GM21528 (cell line): ENCODE data around the gene ARHGEF18.
"Not testable (repeated sequence)": the region's sequence is repeated elsewhere in the genome, so short reads cannot be mapped to it uniquely, and the experiment has no call there.

ENCODE experiments used
- ATAC-seq: cut with Tn5 transposase; IDR thresholded peaks from one replicate; pipeline ENCODE4 v1.9.1; 2021; ENCODE audit warnings: mild to moderate bottlenecking, moderate library complexity; ENCODE audit not compliant: unreplicated experiment, low FRiP score

The ARHGEF18 gene

DNA sequence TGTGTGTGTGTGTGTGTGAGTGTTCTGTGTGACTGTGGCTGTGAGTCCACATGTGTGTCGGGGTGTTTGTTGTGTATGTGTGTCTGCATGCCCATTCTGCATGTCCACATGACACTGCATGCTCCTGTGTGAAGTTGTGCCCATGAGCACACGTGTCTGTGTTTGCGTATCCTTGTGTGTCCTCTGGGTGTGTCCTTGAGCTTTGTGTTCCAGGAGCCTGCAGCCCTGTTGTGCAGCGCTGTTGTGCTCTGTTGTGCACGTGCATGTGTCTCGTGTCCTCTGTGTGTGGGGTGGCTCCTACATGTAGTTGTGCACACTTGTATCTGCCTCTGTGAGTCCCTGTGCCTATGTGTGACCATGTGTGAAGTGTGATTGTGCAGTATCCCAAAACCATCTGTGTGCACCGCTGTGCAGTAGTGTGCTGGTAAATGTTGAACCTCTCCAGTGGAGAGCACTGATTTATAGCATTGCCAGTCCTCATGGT lies 2.2 kb upstream of the ARHGEF18 start:
- ATAC-seq = no peak

DNA sequence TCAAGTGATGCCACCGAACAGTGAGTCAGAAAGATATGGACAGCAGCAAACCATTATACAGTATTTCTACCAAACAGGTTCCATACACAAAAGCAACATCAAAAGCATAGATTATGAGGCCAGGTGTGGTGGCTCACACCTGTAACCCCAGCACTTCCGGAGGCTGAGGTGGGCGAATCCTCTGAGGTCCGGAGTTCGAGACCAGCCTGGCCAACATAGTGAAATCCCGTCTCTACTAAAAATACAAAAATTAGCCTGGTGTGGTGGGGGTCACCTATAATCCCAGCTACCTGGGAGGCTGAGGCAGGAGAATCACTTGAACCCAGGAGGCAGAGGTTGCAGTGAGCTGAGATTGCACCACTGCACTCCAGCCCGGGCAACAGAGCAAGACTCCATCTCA lies 1.7 kb upstream of the ARHGEF18 start:
- not testable (repeated sequence) for ATAC-seq

DNA sequence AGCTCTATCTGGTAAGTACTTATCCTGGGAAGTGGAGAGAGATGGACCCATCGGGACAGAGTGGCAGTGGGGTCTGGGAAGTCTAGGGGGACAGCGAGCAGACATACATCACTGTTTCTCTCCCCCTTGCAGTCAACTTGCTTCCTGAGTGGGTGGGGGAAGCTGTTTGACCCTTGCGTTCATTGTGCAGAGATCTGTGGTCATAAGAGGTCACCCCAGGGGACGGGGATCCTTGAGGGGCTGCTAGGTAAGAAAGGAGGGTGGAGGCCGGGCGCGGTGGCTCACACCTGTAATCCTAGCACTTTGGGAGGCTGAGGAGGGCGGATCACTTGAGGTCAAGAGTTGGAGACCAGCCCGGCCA lies 474 bp downstream of the ARHGEF18 start:
- ATAC-seq = no peak

DNA sequence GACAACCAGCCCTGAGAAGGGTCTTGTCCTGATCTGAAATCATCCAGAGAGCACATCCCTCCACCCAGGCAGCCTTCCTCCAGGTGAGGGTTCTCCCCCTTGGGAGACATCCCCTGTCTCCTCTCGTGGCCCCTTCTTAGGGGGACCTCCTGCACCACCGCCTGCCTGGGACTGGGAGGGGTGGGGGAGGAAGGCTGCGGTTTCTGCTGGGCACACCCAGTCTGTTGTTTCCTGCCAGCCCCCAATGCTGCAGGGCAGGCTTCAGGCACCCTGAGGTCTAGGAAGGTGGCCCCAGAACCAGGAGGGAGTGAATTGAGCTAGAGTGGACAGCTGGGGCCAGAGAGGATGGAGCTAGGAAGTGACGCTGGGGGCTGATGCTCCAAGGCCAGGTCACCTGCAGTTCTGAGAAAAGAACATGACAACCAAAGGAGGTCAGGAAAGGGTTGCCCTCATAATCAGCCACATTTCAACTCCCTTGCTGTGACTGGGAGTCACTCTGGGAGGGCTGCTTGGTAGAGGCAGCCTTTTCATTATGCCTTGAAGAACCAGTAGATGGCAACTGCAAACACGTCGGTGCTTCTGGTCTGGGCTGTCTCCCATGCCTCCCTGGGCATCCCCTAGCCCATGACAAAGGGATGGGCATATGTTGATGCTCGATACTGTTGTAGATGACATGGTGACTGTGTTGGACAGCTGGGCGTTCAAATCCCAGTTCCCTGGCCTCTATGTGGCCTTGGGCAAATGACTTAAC lies 1.4 kb downstream of the ARHGEF18 start:
- no peak for ATAC-seq

DNA sequence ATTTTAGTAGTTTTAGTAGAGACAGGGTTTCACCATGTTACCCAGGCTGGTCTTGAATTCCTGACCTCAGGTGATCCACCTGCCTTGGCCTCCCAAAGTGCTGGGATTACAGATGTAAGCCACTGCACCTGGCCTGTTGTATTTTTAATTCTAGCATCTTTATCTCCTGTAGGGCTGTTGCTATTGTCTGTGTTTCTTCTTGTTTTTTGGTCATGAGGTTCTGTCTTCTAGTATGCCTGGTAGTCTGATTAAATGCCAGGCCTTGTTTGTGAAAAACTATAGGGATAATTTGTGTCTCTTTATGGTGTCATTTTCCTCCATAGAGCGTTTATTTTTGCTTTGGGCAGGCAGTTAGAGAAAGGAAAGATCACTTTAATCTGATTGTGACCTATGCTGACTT lies 3.1 kb downstream of the ARHGEF18 start:
- no peak for ATAC-seq

DNA sequence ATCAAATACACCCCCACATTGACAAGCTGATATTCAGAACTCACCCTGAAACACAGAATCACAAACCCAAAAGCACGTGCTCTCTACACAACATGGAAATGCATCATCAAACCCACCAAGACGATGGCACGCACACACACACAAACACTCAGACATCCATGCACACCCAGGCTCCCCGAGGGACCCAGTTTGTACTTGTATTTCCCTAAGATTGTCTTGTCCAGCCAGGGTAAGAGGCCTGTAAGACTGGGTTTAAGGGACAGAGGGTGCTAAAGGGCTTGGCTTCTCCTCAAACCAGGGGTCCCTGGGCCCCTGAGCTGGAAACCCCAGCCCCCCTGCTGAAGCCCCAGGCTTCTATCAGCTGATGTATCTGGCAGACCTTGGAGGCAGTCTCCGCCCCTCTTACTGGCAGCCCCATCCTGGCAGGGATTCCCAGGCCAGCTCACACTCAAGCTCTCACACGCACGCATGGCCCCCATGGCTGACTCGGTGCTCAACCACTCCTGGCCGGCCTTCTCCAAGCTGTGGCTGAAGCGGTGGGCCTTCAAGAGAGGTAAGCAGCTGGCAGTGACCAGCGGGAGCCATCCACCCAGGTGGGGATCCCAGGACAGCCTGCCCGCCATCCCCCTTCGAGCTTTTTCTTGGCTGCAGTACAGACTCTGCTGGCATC lies 6.5 kb downstream of the ARHGEF18 start:
- no peak for ATAC-seq

DNA sequence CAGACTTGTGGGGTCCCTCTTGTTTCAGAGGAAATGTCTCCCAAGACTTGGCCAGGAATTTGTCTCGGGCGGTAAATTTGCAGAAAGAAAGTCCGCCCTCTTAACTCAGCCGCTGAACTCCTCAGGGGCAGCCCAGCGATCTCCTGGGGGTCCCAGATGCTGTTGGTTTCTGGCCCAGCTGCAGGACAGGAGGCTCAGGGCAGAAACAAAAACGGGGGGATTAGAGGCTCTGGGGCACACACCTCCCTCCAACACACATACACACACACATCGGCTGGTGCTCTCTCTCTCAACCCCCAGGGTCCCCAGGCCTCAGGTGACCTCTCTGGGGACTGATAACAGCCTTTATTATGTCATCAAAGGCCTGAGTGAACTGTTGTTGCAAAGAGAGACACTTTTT lies 7.1 kb downstream of the ARHGEF18 start:
- no peak for ATAC-seq

DNA sequence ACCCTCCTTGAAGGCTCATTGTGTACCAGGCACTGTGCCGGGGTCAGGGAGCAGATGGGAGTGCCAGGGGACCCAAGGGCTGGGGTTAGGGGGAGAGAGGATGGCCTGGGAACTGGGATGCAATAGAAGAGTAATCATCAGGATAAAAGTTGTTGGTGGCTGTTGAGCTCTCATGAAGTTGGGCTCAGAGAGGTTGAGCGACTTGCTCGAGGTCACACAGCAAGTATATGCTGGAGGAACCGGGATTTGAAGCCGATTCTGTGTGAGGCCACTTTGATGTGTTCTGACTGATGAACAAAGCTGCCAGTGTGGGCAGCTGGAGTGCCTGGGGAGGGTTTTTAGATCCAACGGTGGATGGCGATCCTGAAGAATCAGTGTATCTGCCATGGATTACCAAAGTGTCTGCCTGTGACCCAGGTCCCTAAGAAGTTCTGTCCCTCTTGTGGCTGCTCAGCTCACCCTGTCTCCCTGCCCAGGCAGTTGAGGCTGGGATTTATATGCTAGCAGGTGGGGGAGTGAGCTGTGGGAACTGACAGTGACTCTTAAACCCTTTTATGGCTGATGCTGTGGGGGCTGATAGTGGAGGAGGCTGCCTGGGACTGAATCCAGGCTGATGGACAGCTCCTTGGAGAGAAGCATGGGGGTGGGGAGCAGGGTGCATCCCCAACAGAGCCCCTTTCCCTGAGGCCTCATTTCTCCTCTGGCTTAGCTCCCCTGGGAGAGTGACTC lies 8.3 kb downstream of the ARHGEF18 start:
- no peak for ATAC-seq

DNA sequence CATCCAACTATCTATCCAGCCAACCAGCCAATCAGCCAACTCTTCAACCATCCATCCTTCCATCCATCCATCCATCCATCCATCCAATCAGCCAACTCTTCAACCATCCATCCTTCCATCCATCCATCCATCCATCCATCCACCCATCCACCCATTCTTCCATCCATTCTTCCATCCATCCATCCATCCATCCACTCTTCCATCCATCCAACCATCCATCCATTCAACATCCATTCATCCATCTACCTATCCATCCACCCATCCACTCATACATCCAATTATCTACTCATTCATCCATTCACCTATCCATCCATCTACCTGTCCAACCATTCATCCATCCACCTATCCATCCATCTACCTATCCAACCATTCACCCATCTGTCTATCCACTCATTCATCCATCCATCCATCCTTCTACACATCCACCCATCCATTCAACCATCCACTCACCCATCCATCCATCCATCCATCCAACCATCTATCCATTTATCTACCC lies 9.4 kb downstream of the ARHGEF18 start:
- no peak for ATAC-seq

DNA sequence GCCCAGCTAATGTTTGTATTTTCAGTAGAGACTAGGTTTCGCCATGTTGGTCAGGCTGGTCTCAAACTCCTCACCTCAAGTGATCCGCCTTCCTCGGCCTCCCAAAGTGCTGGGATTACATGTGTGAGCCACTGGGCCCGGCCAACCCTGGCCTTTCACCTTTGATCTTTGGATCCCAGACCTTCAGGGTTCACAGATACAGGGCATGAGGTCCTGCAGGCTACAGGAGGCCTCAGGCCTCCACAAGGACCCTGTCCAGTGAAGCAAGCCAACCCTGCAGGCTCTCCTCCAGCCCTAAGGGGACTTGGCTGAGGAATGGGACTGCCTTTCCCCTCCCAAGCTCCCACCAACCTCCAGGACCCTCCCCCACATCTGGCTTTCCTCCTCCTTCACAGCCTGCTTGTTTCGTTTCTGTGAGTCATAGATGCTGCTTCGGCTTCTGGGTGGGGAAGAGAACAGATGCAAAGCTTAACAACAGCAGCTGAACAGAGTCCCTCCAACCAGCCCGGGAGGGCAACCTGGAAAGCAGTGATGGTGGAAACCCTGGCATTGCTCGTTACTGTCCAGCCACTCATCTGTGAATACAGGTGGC lies 11.8 kb downstream of the ARHGEF18 start:
- no peak for ATAC-seq

DNA sequence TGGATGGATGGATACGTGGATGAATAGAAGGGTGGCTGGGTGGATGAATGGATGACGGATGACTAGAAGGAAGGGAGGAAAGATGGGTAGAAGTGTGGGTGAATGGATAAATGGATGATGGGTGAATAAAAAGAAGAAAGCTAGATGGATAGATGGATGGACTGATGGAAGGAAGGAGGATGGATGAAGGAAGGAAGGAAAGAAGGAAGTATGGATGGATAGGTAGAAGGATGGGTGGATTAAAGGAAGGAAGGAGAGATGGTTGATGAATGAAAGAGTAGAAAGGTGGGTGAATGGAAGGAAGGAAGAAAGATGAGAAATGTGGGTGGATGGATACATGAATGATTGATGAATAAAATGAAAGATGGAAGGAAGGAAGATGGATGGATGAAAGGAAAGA lies 14.5 kb downstream of the ARHGEF18 start:
- no peak for ATAC-seq

DNA sequence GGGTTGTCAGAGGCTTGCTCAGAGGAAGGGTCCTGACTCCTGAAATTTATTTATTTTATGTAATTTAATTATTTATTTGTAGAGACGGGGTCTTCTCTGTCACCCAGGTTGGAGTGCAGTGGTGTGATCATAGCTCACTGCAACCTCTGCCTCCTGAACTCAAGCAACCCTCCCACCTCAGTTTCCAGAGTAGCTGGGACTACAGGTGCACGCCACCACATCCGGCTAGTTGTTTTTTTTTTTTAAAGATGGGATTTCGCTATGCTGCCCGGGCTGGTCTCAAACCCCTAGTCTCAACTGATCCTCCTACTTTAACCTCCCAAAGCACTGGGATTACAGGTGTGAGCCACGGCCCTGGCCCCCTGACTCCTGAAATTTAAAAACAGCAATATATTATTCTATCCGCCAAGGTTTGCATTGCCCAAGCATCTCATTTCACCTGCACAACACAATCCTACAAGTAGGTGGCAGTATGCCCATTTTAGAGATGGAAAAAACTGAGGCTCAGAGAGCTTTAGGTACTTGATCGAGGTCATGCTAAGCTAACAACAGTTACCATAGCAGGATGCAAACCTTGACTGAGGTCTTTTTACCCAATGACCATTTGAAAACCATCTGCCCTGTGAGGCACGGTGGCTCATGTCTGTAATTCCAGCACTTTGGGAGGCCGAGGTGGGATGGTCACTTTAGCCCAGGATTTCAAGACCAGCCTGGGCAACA lies 18.1 kb downstream of the ARHGEF18 start:
- no peak for ATAC-seq

DNA sequence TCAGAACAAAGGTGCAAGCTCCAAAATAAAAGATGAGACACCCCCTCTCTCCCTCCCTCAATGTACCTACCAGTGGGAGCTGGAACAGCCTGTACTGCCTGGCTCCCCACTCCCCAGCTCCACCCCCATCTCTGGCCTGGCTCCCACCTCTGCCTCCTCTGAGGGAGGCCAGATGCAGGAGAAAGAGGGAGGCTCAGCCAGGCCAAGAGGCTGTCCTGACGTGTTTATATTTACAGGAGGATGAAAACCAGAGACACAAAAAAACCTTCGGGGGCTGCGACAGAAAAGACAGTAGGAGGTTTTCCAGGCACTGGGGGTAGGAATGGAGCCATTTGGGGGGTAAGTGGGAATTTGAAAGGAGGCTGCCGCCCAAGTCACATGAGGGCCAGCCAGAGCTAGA lies 19.7 kb downstream of the ARHGEF18 start:
- ATAC-seq = no peak

DNA sequence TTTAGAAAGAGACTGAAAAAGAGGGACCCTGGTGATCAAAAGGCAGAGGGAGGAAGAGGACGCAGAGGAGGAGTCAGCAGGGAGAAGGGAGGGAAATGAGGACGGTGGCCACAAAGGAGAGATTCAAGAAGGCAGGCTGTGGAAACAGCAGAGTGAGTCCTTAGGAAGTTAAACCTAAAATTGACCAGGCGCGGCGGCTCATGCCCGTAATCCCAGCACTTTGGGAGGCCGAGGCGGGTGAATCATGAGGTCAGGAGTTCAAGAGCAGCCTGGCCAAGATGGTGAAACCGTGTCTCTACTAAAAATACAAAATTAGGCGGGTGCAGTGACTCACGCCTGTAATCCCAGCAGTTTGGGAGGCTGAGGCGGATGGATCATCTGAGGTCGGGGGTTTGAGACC lies 20.1 kb downstream of the ARHGEF18 start:
- ATAC-seq = not testable (repeated sequence)

DNA sequence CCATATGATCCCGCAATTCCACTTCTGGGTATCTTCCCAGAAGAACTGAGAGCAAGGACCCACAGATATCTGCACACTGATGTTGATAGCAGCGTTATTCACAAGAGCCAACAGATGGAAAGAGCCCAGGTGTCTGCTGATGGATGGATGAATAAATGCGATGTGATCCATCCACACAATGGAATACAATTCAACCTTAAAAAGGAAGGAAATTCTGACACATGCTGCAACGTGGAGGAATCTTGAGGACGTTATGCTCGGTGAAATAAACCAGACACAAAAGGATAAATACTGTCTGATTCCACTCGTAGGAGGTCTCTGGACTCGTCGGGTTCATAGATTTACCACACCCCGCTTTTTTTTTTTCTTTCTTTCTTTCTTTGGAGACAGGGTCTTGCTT lies 21.8 kb downstream of the ARHGEF18 start:
- no peak for ATAC-seq

DNA sequence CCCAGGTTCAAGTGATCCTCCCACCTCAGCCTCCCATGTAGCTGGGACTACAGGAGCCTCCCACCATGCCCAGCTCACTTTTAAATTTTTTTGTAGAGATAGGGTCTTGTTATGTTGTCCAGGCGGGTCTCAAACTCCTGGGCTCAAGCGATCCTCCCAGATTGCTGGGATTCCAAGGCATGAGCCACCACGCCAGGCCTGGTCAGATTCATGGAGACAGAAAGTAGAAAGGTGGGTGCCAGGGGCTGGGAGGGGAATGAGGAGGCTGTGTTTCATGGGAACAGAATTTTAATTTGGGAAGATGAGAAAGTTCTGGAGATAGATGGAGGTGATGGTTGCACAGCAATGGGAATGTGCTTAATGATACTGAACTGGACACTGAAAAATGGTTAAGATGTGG lies 22.3 kb downstream of the ARHGEF18 start:
- ATAC-seq = no peak

DNA sequence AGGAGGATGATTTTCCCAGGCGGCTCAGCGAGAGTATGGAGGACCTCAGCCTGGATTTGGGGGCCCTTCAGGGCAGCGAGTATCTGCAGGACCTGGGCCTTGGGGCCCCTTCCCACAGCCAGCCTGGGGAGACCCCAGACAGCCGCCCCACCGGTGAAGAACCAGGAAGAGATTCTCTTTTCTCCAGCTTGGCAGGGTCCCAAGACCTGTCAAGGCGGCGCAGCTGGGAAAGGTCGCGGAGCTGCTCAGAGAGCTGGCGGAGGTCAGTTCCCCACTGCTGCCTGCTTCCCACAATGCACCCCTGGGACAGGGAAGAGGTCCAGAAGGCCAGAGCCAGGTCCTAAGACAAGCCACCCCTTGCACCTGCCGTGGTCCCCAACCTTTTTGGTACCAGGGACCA lies 24.1 kb downstream of the ARHGEF18 start:
- ATAC-seq = no peak

DNA sequence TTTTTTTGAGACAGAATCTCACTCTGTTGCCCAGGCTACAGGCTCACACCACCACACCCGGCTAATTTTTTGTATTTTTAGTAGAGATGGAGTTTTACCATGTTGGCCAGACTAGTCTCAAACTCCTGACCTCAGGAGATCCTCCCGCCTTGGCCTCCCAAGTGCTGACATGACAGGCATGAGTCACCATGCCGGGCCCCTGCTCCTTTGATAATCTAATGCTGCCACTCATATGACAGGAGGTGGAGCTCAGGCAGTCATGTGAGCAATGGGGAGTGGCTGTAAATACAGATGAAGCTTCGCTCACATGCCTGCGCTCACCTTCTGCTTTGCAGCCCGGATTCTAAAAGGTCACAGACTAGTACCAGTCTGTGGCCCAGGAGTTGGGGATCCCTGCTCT lies 25.1 kb downstream of the ARHGEF18 start:
- no peak for ATAC-seq

DNA sequence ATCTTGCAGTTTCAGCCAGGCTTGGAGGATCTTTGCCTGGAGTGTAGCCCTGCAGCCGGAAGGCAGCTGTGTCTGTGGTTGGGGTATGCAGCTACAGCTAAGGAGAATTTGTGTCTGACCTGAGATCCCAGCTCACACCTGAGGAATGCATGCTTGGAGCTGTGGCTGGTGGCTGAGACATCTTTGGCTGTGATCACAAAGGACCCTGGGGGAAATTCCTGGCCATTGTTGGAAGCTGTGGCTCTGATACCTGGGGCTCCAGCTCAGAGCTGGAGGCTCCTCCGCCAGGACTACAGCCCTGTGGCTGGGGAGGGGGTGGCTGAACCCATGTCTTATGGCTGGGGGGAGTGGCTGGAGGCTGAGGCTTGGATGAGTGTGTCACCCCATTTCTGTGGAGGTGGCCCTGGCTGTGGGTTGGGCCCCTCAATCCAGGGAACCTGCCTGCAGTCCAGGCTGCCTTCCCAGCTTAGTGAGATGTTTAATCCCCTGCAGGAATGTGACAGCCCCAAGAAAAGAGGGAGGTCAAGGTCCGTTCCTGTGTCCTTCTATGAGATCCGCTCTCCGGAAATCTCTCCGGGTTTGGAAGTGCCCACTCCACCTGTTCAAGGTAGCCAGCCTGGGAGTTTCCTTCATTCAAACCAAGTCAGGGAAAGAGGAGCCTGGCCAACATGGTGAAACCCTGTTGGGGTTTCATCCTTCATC lies 27.6 kb downstream of the ARHGEF18 start:
- no peak for ATAC-seq

DNA sequence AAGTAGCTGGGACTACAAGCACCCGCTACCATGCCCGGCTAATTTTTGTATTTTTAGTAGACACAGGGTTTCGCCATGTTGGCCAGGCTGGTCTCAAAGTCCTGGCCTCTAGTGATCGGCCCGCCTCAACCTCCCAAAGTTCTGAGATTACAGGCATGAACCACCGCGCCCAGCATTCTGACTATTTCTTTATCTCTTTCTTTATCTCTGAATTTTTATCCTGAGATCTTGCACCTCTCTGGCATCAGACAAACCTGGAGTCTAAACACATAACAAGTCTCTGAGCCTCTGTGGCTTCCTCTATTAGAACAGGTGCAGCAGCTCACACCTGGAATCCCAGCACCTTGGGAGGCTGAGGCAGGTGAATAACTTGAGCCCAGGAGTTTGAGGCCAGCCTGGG lies 28.5 kb downstream of the ARHGEF18 start:
- ATAC-seq = no peak
